ENCODE results near the gene ATP11A. TPM values are rescaled to one million over a fixed set of nuclear protein-coding genes. Genes with fewer than 3 reads are reported as not detected.

ATP11A gene
- total RNA-seq, 3 donors from 2014 or later, result 22.1 to 27.2 (median 26.8) TPM

DNA sequence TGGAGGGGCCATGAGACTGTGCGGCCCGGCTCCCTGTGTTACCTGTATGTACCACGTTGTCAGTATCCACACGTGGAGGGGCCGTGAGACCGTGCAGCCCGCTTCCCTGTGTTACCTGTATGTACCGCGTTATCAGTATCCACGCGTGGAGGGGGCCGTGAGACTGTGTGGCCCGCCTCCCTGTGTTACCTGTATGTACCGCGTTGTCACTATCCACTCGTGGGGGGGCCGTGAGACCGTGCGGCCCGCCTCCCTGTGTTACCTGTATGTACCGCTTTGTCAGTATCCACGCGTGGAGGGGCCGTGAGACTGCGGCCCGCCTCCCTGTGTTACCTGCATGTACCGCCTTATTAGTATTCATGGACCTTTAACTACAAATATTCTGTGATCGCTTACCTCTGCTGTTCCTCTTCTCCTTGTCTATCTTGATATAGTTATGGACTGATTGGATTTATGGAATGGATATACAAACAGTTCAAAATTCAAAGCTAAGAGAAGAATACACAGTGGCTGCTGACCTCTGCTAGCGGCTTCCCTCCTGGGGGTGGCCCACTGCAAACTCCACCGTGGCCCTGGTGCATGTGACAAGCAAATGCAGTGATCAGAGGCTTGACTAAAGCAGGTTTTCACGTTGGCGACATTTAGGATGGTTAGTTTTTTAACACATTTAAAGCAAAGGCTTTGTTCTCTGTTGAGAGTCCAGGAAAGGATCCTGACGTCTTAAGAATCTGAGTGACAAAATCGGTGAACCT is 38.7 kb downstream of the ATP11A start:
- no peak overlapping the region for H3K4me3 ChIP-seq
- intact Hi-C loops (cut with DNase I; ENCODE audit: low total_unique reads), result no loop called here
- TF ChIP-seq, protein P1, sequence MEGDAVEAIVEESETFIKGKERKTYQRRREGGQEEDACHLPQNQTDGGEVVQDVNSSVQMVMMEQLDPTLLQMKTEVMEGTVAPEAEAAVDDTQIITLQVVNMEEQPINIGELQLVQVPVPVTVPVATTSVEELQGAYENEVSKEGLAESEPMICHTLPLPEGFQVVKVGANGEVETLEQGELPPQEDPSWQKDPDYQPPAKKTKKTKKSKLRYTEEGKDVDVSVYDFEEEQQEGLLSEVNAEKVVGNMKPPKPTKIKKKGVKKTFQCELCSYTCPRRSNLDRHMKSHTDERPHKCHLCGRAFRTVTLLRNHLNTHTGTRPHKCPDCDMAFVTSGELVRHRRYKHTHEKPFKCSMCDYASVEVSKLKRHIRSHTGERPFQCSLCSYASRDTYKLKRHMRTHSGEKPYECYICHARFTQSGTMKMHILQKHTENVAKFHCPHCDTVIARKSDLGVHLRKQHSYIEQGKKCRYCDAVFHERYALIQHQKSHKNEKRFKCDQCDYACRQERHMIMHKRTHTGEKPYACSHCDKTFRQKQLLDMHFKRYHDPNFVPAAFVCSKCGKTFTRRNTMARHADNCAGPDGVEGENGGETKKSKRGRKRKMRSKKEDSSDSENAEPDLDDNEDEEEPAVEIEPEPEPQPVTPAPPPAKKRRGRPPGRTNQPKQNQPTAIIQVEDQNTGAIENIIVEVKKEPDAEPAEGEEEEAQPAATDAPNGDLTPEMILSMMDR (IDR thresholded peaks at IDR 0.05), result no peak
- TF ChIP-seq POLR2A (IDR thresholded peaks at IDR 0.05) (no peak), POLR2AphosphoS5 (IDR thresholded peaks at IDR 0.05) (no peak)
- no peaks in the 10 kb centered on the region for H3K9me3 ChIP-seq
- H3K4me1 ChIP-seq, result no peaks in the 10 kb centered on the region
- no peak overlapping the region for H3K27ac ChIP-seq
- DNase-seq (ENCODE audit: low spot score in 2 of 2), result no peak
- H3K27me3 ChIP-seq, result no peaks in the 10 kb centered on the region
- no peaks in the 10 kb centered on the region for H3K36me3 ChIP-seq

DNA sequence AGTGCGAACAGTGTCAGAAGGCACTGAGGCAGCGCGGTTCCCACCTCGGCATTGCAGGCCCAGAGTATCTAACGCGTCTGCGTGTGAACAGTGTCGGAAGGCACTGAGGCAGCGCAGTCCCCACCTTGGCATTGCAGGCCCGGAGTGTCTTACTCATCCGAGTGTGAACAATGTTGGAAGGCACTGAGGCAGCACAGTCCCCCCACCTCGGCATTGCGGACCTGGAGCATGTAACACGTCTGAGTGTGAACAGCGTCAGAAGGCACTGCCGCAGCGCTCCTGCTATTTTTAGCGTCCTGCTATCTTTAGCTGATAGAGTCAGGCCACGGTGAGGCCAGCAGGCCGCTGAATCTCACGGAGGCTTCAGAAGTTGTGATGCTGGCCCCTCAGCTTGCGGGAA is 39.6 kb downstream of the ATP11A start:
- TF ChIP-seq POLR2AphosphoS5 (IDR thresholded peaks at IDR 0.05) (no peak), POLR2A (IDR thresholded peaks at IDR 0.05) (no peak)
- TF ChIP-seq, protein P1 (IDR thresholded peaks at IDR 0.05), result no peak
- intact Hi-C loops (cut with DNase I; ENCODE audit: low total_unique reads), result no loop called here
- H3K27me3 ChIP-seq, result no peaks in the 10 kb centered on the region
- no peak overlapping the region for H3K27ac ChIP-seq
- H3K9me3 ChIP-seq, result no peaks in the 10 kb centered on the region
- H3K4me1 ChIP-seq, result no peaks in the 10 kb centered on the region
- DNase-seq (ENCODE audit: low spot score in 2 of 2), result no peak
- H3K4me3 ChIP-seq, result no peak overlapping the region
- H3K36me3 ChIP-seq, result no peaks in the 10 kb centered on the region

DNA sequence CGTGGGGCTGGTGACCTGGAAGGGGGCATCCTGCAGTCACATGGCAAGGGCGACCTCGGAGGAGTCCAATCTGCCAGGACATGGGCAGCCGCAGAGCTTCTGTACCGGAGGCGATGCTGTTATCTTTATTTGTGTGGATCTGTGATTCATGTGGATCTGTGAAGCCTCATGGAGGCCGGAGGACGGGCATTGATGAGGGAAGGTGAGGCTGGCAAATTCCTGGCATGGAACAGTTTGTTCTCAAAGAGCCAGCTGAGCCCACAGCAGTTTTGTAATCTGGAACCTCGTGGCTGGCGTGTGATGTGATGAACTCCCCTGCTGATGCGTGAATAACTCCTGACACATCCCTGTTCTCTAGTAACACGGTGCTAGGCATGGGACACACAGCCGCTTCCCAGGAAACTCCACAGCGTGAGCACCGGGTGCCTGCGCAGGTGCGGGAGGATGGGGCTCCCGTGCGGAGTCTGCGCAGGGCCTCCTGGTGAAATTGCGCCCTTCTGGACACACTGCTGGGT is 40.4 kb downstream of the ATP11A start:
- H3K4me1 ChIP-seq, result no peaks in the 10 kb centered on the region
- H3K9me3 ChIP-seq, result no peaks in the 10 kb centered on the region
- H3K4me3 ChIP-seq, result no peak overlapping the region
- no peak for DNase-seq (ENCODE audit: low spot score in 2 of 2)
- intact Hi-C loops (cut with DNase I; ENCODE audit: low total_unique reads), result no loop called here
- H3K36me3 ChIP-seq, result no peaks in the 10 kb centered on the region
- no peaks in the 10 kb centered on the region for H3K27me3 ChIP-seq
- H3K27ac ChIP-seq, result no peak overlapping the region
- TF ChIP-seq POLR2AphosphoS5 (IDR thresholded peaks at IDR 0.05), result no peak
- TF ChIP-seq, protein P1 (IDR thresholded peaks at IDR 0.05), result no peak
- TF ChIP-seq POLR2A (IDR thresholded peaks at IDR 0.05), result no peak

DNA sequence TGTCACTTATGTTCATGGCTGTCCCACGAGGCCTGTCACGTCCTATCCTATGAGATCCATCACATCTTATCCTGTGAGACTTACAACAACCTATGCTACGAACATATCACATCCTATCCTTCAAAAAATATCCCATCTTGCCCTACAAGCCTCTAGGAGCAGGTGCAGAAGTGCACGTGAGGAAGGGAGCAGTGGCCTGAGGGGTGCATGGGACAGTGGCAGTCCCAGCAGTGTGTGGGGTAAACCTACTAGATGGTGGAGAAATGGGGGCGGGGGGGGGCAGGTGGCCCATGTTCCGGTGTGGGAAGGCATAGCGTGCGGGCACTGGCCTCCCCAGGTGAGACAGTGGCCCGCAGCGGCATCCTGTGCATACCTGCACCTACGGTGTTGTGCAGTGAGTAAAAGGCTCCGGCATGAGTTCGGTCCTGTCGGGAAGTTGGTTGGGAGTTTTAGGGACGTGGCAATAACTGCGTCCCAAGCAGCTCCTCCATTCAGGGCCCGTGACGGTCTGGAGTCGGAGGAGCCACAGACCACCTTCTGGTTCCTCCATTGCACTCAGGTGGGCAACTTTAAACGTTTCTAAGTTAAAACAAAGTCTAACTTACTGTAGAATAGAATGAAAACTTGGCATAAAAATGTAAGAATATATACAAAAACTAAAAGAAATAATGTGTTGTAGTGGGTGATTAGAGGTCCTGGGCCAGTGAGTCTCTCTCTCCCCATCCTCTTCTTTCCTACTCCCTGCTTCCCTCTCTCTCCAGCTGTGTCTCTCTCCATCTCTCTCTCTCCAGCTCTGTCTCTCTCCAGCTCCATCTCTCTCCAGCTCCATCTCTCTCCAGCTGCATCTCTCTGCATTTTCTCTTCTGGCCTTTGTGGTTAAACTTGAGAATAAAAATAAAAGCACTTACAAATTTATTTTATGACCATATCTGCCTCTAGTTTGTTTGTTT is 42.1 kb downstream of the ATP11A start:
- no peak overlapping the region for H3K27ac ChIP-seq
- H3K4me1 ChIP-seq, result no peaks in the 10 kb centered on the region
- intact Hi-C loops (cut with DNase I; ENCODE audit: low total_unique reads), result no loop called here
- no peaks in the 10 kb centered on the region for H3K9me3 ChIP-seq
- H3K4me3 ChIP-seq, result no peak overlapping the region
- H3K36me3 ChIP-seq, result no peaks in the 10 kb centered on the region
- TF ChIP-seq POLR2A (IDR thresholded peaks at IDR 0.05), result no peak
- TF ChIP-seq, protein P1 (IDR thresholded peaks at IDR 0.05), result no peak
- TF ChIP-seq POLR2AphosphoS5 (IDR thresholded peaks at IDR 0.05), result no peak
- no peaks in the 10 kb centered on the region for H3K27me3 ChIP-seq
- DNase-seq (ENCODE audit: low spot score in 2 of 2), result no peak
